Activated CD8-positive, alpha-beta memory T cell treated with anti-CD3 and anti-CD28 coated beads, Interleukin-2, amount 50 U/mL, for 1 hour (primary cell): ENCODE results near the gene NAALADL2.
"Not testable (repeated sequence)": the region's sequence is repeated elsewhere in the genome, so short reads cannot be mapped to it uniquely, and the experiment has no call there.

ENCODE experiments used
- DNase-seq: peaks from one replicate; pipeline ENCODE4 v3.0.0-alpha.2; 2020; ENCODE audit errors: extremely low read depth

The NAALADL2 gene

DNA sequence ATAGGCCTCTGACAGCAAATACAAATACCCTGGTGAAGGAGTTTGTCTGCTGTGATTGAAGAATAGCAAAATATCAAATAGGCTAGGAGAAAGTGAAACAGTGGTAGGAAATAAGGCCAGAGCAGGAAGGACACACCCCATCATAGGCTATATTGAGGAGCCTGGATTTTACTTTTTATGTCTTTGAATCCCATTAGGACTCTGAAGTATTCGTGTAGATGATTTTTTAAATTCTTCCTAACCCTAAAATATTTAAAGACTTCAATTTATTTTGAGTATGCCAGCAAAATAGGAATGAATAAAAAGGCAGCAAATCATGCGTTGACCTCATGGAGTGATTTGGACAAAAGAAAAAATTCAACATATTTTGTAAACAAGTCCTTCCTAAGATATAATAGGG is 562.8 kb downstream of the NAALADL2 start:
- DNase-seq = no peak

DNA sequence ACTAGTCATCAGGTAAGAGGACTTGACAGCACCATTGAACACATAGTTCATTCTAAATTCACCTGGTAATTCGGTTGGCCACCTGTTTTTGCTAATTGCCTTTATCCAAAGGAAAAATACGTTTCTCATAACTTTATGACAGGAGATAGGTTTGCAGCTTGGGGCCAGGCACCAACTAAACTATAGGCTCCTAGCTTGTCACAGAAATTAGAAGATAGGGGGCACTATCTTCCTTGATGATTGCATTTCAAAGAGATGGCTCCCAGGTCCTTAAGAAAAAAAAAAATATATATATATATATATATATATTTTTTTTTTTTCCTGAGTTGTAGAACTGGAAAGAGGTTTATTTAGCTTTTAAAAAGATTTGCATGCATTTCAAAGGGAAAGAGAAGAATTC is 563.6 kb downstream of the NAALADL2 start:
- no peak for DNase-seq

DNA sequence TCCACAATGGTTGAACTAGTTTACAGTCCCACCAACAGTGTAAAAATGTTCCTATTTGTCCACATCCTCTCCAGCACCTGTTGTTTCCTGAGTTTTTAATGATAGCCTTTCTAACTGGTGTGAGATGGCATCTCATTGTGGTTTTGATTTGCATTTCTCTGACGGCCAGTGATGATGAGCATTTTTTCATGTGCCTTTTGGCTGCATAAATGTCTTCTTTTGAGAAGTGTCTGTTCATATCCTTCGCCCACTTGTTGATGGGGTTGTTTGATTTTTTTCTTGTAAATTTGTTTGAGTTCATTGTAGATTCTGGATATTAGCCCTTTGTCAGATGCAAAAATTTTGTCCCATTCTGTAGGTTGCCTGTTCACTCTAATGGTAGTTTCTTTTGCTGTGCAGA is 564.7 kb downstream of the NAALADL2 start:
- DNase-seq = not testable (repeated sequence)

DNA sequence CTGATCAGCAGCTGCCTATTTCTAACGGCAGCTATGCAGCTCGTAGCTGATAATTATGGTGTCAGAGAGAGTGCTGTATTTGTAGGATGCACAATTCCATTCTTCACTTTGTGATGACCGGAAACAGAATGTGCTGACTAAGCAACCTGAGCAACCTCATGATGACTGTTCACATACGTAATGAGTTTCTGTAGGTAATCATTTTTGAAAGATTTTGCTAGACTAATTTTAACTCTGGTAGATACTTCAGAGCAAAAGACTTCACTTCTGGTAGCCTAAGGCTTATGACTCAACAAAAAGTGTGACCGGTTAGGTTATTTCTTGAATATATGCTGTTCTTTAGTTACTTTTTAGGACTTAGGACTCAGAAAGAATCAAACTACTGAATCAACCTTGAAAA is 567.7 kb downstream of the NAALADL2 start:
- DNase-seq = no peak

DNA sequence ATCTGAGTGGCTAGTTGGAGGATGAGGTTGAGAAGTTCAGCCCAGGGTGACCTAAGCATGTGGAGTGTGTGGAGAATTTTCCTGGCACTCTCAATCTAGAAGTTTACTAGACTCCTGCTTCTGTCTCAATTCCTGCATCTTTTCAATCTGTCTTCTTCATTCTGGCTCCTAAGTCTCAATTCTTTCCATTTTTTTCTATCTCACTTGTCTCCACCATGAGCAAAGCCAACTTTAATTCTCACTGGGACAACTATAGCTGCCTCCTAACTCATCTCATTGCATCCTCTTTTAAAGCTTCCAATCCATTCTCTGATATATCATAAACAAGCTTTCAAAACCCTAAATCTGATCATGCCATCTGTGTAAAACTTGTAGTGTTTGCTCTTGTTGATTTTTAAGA is 569.3 kb downstream of the NAALADL2 start:
- DNase-seq = no peak

DNA sequence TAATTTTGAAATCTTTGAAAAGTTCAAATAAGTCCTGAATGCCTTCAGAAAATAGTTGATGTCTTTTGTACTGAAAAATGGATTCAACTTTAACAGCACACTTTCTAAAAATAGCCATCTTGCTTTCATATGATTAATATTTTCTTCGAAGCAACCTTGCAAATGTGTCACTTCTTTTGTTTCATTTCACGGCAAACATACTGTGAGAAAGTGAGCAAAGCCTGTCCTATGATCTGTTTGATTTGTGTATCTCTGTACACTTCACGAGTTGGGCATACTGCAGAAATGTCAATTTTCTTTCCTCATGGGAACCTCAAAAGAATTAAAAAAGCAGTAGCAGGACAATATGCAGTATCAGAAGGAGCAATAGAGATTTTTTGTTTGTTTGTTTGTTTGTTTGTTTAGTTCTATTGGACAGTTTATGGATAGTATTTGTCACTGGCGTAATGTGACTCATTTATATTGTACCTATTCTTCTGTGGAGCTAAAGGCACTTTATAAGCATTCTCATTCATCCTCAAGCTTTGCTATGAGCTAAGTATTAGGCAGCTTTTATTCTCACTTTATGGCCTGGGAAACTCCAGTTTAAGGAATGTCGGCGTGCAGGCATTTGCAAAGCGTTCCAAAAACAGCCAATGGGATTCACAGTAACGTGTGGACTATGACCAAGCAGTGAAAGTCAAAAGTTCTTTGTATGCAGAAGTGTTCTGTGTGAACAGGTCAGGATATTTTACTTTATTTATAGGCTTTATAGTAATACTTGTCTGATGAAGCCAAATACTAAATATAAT is 572.0 kb downstream of the NAALADL2 start:
- DNase-seq = no peak

DNA sequence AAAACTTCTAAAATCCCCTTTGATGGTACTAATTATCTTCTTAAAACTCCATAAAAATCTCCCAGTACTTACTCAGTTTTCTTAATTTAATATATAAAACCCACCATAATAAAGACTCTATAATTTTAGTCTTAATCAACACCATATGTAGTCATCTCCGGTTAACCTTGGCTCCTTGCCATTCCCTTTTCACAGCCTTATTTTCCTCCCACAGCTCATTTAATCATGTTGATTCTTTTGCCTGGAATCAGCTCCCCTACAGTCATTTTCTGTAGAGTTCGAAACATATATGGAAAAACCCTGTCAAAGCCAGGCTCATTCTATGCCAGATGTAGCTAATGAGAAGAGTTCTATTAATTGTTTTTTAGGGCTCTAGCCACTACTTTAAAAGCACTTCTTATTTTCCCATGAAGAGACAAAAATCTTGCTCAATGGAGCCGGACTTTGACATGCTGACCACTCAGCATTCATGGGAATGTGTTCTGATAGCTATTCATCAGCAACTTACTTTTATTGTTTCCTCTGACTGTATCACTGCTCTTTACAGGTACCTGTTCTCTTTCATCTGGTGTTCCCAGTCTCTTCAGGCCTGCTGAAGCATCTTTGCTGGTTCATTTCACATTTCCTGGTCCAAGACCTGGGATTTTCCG is 573.4 kb downstream of the NAALADL2 start:
- no peak for DNase-seq

DNA sequence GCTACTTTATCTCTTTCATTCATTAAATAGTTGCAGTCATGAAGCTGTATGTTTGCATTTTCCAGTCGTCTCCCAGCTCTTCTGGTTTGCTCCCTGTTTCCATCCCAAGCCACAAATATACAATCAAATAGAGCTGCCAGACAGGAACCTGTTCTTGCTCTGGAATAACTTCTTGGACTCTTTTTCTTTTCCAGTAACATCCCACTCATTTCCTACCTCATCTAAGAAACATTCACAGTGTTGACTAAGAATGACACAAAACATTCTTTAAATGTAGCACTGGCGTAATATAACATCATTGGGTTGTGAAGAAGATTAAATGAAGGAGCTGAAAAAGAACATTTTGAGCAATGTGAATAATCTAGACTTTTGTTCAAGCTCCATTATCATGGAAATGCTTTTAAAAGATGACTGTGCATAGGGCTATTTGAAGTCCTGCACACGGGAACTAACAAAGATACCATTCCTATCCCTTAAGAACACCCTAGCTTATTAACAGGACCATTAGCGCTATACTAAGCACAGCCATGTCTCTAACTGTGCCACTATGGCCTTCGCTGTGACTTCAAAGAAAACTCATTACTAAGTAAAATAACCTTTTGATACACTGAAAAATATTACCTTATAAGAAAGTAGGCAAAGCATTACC is 574.0 kb downstream of the NAALADL2 start:
- no peak for DNase-seq

DNA sequence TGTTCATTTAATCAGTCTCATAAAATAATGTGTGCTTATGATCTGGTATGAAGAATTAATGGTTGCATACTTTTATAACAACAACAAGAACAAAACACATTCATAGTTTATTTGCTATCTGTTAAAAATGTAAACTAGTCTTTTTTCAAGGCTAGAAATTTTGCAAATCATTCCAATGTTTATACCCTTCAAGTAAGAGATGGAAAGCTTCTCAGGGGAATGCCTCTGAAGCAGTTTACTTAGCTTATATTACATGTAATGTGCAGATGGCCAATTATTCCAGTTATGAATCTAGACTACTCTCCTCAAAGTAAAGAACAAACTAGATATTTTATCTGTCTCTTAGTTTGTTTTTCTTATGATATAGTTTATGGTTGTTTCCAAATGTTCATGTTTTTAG is 575.4 kb downstream of the NAALADL2 start:
- DNase-seq = no peak

DNA sequence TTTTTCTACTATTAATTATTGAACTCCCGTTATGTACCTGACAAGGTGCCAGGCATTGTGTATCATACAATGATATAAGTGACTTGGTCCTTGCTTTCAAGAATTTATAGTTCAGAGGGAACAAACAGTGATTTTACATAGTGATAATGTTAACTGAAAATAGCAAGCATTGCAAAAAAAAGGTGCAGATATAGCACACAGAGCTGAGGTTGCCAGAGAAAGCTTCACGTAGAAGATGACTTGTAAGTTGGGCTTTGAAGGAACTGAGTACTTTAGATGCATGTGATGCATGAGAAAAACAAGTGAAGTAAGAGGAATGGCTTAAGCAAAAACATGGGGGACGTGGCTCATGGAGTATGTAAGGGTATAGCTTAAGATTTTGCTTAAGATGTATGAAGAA is 584.5 kb downstream of the NAALADL2 start:
- DNase-seq = no peak

DNA sequence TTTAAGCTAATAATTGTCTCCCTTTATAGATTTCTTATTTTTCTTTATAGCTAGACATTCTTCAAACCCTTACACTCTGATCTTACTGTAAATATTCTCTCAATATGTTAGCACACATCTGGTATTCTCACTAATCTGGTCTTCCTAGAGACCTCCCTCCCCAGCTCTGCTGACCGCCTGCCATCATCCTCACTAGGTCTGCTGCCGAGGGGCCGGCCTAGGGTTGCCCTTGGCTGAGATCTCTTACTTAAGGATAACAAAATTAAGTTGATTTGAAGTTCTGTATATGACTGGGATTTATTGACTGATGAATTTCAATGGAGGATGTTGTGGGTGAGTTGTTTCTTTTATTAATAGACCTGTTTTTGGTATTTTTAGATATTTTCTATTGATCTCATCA is 586.6 kb downstream of the NAALADL2 start:
- DNase-seq = no peak

DNA sequence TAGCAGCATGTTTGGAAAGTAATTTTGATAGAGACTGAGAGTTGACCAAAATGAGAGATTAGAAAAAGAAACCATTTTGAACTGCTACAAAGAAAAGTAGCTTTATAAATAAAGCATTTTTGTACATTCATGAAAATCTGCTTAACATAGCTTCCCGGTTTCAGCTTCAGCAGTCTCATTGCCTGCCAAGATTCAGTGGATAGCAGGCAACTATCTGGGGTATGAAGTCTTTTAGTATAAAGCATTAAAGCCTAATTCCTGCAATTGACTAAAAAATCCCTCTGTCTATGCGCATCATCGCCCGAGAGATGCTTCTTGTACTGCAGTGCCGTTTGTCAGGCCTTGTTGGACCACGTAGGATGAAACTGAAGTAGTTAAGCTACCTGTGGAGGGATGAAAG is 588.4 kb downstream of the NAALADL2 start:
- no peak for DNase-seq

DNA sequence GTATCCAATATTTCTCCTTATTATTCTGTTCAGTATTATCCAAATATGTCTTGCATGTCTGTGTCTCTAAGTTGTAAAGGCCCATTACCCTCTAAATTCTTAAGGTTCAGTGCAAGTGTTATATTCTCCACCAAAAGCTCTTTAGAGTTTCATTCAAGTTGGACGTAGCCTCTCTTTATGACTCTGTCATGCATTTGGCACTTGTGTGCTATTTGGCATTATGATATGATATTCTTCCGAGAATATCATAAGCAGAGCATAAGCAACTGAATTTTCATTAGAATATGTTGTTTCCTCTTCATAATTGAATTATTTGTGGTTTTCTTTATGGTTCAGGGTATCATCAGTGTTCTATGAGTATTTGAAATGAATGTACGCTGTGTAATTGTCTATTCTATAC is 594.2 kb downstream of the NAALADL2 start:
- no peak for DNase-seq

DNA sequence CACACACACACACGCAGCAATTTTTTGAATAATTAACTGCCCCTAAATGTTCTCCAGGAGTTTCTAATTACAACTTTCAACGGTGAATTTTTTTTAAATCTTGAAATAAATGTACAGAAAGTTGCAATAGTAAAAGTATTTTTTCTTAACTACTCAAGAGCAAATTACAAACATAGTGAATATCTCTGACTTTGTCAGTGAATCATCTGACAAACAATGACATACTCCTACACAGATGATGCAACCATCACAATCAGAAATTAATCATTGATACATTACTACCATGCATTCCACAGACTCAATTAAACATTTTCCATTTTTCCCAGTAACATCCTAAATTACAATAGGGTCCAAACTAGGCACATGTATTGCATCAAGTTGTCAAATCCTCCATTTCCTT is 597.3 kb downstream of the NAALADL2 start:
- DNase-seq = no peak

DNA sequence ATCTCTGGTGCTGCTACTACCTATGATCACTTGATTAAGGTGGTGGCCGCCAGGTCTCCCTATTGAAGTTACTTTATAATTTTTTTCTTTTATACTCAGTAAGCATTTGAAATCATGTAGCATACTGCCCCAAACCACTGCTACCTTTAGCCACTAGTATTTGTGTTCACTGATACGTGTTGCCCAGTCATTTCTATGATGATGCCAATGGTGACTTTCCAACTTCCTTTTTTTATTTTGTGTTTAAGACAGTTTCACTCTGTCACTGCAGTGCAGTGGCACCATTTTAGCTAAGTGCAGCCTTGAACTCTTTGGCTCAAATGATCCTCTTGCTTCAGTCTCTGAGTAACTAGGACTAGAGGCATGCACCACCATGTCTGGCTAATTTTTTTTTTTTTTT is 598.2 kb downstream of the NAALADL2 start:
- no peak for DNase-seq

DNA sequence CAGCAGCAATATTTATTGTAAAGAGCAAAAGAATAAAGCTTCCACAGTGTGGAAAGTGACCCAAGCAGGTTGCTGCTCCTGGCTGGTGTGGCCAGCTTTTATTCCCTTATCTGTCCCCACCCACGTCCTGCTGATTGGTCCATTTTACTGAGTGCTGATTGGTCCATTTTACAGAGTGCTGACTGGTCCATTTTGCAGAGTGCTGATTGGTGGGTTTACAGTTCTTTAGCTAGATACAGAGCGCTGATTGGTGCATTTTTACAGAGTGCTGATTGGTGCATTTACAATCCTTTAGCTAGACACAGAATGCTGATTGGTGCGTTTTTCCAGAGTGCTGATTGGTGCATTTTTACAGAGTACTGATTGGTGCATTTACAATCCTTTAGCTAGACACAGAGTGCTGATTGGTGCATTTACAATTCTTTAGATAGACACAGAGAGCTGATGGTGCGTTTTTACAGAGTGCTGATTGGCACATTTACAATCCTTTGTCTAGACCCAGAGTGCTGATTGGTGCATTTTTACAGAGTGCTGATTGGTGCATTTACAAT is 601.8 kb downstream of the NAALADL2 start:
- not testable (repeated sequence) for DNase-seq

DNA sequence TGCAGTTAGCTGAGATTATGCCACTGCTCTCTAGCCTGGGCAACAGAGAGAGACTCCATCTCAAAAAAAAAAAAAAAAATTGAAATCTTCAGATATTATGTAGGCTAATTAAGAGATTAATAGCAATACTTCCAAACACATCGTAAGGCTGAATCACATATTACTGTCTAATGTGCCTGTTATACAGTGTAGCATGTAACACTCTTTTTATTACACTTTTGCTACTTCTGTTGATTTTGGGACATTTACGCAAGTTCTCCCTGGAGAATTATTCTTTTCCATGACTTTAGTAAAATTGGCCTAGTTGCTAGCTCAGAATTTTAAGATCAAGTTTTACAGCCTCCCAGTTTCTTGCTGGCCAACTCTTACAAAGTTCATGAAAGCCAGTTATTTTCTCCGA is 605.2 kb downstream of the NAALADL2 start:
- DNase-seq = no peak

DNA sequence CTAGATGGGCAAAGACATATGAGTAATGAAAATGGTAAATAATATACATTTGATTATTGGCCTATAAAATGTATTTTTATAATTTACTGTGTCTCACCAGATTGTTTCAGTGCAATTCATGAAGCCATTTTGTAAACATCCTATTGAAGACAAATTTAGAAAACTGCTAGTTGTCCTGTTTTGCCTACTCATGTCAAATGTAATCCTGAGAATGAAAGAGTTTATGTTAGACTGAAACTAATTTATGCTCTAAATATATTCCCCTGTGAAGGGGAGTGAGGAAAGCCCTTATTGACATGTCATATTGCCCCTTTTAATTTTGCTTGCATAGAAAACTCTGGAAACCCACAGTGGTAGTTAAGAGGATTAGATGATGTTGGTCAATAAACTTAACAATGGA is 610.0 kb downstream of the NAALADL2 start:
- no peak for DNase-seq

DNA sequence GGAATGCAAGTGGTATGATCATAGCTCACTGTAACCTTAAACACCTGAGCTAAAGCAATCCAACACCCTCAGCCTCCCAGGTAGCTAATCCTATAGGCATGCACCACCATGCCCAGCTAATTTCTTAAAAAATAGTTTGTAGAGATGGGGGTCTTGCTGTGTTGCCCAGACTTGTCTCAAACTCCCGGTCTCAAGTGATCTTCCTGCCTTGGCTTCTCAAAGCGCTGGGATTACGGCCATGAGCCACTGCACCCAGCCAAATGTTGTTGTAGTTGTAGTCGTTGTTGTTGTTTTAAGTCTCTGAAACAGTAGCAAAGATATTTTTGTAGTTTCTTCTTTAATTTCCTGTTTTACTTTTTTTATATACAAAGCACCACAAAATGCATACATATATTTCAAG is 616.6 kb downstream of the NAALADL2 start:
- DNase-seq = no peak

DNA sequence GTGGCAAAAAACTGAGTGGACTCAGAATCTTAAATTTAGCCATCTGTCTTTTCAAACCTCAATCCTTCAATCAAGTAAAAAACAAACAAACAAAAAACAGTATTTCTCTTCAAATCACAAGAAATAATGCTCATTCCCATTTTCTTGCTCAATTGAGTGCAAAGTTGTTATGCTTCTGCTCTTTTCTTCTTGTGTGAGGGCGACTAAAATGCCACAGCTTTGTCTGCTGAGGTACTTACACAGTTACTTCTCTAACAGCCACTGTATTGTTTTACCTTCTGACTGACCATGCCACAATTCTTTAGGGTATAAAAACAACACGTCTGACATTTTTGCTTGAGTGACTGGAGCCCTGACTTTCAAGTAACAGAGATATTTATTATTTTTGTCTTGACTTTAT is 617.4 kb downstream of the NAALADL2 start:
- DNase-seq = no peak

DNA sequence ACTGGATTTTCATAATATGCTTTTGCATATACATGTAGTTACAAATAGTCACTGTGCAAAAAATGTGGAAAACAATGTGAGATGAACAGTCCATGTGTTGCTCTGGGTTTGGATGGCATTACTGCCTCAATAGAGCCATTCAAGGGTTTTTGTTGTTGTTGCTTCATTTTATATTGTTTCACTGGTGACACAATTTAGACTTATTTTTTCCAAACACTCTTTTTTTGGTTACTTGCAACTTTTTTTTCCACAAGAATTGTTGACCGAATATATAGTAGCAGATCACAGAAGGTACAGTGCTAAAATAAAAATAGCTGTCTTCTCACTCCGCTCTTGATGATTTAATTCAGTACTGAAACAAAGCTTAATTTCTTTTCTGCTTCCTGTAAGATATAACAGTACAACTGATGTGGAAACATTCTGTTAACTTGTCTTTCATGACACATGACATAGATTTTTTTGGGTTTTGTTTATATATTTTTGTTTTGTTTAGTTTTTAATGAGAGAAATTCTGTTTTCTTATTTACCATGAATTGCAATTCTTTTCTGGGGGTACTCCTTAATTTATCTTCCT is 618.6 kb downstream of the NAALADL2 start:
- no peak for DNase-seq

DNA sequence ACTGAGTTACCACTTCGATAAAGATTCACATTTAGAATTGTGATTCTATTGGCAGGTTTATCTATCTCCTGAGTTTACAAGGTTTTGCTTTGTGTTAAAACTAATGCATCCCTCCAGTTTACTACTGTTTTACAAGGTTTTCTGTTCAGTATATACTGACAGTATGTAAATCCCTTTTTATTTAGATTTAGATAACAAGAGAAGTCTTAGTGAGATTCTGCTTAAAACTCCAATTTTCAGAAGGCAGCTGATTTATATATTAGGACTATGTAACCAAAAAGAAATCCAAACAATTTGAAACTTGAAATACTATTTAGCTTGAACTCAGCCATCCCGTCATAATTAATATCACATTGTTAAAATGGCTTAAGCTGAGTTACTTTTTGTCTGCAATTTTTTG is 619.2 kb downstream of the NAALADL2 start:
- DNase-seq = no peak

DNA sequence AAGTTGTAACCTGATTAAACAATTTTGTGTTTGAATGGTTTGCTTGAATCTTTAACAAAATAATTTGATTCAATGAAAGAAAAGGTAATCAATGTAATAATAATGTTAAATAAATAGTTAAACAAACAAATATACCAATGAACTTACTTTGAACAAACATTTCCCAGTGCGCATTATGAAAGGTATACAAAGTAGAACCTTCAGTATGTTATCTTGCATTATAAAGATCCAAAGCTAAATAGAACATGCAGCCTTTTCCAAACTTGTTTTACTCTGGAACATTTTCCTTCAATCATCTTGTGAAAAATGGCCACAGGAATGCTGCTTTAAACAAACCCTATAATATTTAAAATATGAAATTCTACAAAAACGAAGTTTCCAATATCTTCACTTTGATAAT is 620.0 kb downstream of the NAALADL2 start:
- DNase-seq = no peak
